Measurements from ENCODE around the gene P2RX5. TPM values are rescaled to one million over a fixed set of nuclear protein-coding genes. Genes with fewer than 3 reads are reported as not detected.
"Not testable (repeated sequence)": the region's sequence is repeated elsewhere in the genome, so short reads cannot be mapped to it uniquely, and the experiment has no call there.

Gene P2RX5, protein sequence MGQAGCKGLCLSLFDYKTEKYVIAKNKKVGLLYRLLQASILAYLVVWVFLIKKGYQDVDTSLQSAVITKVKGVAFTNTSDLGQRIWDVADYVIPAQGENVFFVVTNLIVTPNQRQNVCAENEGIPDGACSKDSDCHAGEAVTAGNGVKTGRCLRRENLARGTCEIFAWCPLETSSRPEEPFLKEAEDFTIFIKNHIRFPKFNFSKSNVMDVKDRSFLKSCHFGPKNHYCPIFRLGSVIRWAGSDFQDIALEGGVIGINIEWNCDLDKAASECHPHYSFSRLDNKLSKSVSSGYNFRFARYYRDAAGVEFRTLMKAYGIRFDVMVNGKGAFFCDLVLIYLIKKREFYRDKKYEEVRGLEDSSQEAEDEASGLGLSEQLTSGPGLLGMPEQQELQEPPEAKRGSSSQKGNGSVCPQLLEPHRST
- total RNA-seq: 10 to 100 TPM; 15.4 to 16.5 TPM

DNA sequence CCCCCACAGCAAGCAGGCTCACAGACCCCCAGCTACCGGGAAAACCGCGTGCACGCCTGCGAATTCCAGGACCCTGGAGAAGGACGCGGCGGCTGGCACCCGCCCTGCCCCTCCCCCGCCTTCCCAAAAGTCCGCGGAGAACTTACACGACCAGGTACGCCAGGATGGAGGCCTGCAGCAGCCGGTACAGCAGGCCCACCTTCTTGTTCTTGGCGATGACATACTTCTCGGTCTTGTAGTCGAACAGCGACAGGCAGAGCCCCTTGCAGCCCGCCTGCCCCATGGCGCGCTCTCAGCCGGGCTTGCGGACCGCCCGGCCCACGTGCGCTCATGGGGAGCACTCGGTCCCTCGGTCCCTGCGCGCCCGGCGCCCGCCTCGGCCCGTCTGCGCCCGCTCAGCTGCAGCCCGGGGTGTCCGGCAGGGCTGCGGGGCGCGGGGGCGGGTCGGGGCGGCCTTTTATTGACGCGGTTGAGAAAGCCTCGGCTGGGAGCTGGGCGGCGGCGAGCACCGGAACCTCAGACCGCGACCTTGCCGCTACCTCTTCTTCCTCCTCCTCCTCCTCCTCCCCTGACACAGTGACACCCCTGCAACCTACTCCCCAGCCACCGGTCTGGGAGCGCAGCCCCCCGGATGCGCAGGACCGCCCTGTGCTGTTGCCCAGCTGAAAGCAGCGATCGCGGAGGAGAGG, at the start of gene P2RX5:
Gene P2RX5 (minus strand): TSS at position 433 of the 689 bp plus-strand sequence. CDS start 150 bp downstream, at position 283.
- POLR2A ChIA-PET: interaction anchor here (0.9 to 2.5 kb wide), 2 partner anchors 15 to 100 kb away, joined by 3 to 11 read pairs; no protein-coding TSS in a partner anchor

DNA sequence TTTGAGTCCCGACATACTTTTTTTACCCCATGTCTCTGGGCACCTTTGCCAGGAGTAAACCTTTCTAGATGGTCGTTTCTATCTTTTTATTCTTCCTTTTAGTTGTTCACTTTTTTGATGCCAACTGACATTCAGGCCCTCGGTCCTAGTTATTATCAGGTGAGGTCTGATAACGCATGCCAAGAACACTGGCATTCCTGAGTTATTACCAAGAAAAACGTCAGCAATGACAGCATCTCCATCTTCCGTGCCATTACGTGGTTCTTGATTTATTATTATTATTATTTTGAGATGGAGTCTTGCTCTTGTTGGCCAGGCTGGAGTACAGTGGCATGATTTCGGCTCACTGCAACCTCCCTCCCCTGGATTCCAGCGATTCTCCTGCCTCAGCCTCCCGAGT, 49.1 kb upstream of the P2RX5 start:
- POLR2A ChIA-PET: no interaction called here
- CTCF ChIA-PET: no interaction called here

More for the DNA sequence above, at the start of gene P2RX5:
- CTCF ChIA-PET: interaction anchor here (1.0 to 2.8 kb wide), 7 partner anchors 11 to 143 kb away, joined by 3 to 14 read pairs (median 5); no protein-coding TSS in a partner anchor

DNA sequence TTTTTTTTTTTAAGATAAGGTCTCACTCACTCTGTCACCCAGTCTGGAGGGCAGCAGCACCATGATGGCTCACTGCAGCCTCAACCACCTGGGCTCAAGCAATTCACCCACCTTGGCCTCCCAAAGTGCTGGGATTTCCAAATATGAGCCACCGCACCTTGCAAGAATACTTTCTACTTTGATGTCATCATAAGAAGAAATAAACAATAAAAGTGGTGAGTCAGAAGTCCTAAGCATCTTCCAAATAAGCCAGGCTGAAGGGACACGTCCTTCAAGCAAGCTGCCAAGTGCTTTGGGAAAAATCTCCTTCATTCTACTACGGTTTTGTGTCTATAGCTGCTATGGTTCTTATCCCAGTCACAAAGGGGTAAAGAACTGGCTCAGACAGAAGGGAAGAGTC, 48.1 kb upstream of the P2RX5 start:
- CTCF ChIA-PET: interaction anchor here (1.3 kb wide), 1 partner anchor 83 kb away, joined by 3 read pairs; no protein-coding TSS in a partner anchor
- POLR2A ChIA-PET: no interaction called here

DNA sequence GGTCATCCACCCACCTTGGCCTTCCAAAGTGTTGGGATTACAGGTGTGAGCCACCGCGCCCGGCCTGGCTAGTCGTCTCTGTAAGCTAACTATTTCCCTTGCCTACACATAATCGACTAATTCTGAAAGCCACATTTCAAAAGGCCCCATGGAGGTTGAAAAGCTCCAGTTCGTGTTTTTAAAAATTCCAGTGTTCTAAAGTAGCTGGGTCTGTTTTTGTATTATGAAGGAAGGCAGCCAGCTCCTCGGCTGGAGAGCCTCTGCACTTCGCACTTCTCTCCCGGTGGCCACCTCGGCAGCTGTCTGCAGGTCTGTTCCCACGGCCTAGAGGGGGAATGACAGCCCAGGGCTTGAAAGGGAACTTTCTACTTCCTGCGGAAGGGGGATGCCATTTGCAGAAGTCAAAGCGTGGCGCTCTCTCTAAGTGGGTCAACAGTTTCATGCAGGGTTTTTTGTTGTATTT, 44.7 kb upstream of the P2RX5 start:
- ChIA-PET CTCF (interaction anchor here (0.7 to 9.0 kb wide), 8 partner anchors 18 to 105 kb away, joined by 3 to 111 read pairs (median 6); partner anchors contain the start of genes HASPIN and NCBP3), POLR2A (interaction anchor here (0.6 to 1.1 kb wide), 6 partner anchors 12 to 107 kb away, joined by 3 to 19 read pairs (median 6); no protein-coding TSS in a partner anchor)

DNA sequence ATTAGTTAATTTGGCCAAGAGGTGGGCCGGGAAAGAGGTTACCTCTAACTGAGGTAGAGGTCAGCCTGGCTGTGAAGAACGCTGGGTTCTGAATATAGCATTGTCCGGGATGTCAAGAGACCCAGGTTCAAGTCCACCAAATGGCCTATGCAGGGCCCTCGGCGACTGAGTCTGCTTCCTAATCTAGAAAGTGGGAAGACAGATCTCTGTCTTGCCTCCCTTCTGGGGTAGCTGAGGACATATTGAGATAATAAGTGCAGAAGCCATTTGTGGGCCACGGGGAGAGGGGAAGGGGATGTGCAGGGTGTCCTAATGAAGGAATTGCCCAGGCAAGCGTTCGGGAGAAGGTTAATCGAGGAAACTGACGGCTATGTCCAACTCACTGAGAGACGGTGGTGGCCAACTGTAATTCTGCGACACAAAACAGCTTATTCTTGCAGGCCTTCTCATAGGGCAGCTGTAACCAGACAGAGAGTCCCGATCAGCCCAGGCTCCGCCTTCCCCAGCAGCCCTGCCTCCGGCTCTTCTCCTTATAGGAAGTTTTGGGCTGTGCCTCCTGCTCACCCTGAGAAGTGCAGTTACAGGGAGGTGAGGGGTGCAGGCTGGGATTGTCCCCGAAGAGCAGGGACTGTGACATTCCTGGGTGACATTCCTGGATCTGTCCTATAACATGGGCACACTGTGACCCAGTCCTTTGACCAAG, 43.6 kb upstream of the P2RX5 start:
- CTCF ChIA-PET: interaction anchor here (1.5 to 9.0 kb wide), 6 partner anchors 15 to 106 kb away, joined by 5 to 111 read pairs (median 14); partner anchors contain the start of genes HASPIN and NCBP3

DNA sequence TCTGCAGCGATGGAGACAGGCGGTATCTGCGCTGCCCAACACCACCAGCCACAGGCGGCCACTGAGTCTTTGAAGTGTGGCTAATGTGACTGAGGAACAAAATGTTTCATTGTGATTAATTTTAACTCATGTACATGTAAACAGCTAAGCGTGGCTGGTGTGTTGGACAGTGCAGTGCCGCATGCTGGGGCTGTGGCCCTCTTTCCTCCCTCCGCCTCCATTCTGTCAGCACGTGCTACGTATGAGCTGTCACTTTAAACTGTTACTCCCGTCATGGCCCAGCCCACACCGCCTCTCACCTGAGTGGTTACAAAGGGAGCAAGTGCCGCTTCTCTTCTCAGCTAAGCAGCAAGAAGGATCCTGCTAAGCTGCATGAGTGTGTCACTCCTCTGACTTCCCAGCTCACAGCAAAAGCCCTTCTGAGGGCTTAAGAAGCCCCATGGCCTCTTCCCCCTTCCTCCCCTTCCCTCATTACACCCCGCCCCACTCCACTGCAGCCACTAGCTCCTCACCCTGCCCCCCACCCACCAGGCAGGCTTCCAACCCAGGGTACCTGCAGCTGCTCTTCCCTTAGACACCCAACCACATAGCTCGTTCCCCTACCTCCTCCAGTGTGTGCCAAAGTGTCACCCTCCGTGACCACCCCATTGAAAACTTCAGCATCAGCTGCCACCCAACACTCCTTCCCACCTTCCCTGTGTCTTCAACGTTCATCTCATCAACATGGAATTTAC, 42.8 kb upstream of the P2RX5 start:
- POLR2A ChIA-PET: interaction anchor here (0.6 to 1.0 kb wide), 3 partner anchors 58 to 990 kb away, joined by 3 to 4 read pairs (median 4); no protein-coding TSS in a partner anchor
- CTCF ChIA-PET: interaction anchor here (1.1 to 9.0 kb wide), 23 partner anchors 10 to 146 kb away, joined by 3 to 111 read pairs (median 8); partner anchors contain the start of genes HASPIN and NCBP3

More for the DNA sequence above, 43.6 kb upstream of the P2RX5 start:
- POLR2A ChIA-PET: interaction anchor here (0.6 to 1.0 kb wide), 2 partner anchors 57 to 989 kb away, joined by 3 to 4 read pairs; no protein-coding TSS in a partner anchor

DNA sequence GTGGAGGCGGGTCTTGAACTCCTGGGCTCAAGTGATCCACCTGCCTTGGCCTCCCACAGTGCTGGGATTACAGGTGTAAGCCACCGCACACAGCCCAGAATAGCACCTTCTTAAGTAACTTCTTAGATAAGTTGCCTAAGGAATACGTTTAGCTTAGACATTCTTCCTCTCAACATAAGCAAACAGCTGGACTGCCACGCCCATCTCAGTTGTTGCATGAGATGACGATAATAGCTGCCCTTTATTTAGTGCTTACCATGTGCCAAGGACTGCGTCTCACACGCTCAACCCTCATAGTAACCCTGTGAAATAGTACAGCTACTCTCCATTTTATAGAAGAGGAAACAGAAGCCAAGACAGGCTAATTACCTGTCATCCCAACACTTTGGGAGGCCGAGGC, 39.6 kb upstream of the P2RX5 start:
- CTCF ChIA-PET: interaction anchor here (0.9 to 9.0 kb wide), 6 partner anchors 9 to 127 kb away, joined by 3 to 111 read pairs (median 6); no protein-coding TSS in a partner anchor
- POLR2A ChIA-PET: no interaction called here

DNA sequence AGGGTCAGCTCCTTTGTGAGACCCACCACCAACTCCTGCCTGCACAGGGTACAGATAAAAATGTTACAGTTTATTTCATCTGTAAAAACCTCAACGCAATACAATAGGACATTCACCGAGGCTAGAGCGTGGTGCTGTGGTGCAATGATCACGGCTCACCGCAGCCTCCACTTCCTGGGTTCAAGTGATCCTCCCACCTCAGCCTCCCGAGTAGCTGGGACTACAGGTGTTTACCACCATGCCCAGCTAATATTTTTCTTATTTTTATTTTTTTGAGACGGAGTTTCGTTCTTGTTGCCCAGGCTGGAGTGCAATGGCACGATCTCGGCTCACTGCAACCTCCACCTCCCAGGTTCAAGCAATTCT, 38.9 kb upstream of the P2RX5 start:
- CTCF ChIA-PET: interaction anchor here (0.6 to 9.0 kb wide), 8 partner anchors 9 to 729 kb away, joined by 3 to 111 read pairs (median 4); no protein-coding TSS in a partner anchor
- POLR2A ChIA-PET: not testable (repeated sequence)

DNA sequence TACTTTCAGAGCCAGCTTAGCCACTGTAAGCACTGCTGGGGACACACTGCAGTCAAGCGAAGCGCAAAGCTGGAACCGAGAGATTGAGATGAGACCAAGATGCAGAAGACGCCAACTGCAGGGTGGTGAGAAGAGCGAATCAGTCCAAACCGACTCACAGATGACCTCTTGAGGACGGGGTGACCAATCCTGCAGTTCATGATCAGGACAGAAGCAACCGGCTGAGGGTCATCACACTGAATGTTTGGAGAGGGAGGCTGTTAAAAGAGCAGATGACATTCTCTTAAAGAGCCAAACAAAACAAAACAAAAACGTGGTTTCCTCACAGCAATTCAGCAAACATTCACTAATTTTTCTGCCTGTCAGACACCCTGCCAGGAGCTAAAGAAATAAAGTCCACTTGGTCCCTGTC, 36.3 kb upstream of the P2RX5 start:
- ChIA-PET POLR2A (no interaction called here), CTCF (interaction anchor here (9.0 kb wide), 1 partner anchor 95 kb away, joined by 111 read pairs; no protein-coding TSS in a partner anchor)

DNA sequence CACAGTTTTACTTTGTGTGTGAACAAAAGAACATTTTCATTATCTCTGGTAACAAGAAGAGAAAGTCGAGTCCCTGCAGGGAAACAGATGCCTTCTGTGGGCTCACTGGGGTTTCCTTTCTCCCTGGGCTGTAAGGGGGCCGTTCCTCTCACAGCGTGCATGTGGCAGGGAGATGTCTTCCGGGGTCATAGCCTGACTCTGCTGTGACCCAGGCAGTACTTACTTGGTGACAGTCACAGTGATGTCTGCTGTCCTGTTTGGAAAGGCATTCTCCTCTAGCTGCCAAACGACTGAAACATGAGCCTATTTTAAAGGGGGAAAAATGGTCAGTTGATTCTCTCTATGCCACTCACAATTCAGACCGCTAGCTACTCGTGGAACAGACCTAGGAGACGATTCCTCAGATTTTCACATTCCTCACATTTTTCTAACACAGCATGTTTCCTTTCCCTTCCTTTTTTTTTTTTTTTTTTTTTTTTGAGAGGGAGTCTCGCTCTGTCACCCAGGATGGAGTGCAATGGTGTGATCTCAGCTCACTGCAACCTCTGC, 35.0 kb upstream of the P2RX5 start:
- ChIA-PET POLR2A (no interaction called here), CTCF (no interaction called here)

DNA sequence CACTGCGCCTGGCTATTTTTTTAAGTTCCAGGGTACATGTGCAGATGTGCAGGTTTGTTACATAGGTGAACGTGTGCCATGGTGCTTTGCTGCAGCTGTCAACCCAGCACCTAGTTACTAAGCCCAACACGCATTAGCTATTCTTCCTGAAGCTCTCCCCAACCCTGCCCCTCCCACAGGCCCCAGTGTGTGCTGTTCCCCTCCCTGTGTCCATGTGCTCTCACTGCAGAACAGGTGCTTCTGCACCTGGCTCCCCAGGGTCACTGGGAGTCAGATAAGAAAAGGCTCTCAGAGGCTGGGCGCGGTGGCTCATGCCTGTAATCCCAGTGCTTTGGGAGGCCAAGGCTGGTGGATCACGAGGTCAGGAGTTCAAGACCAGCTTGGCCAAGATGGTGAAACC, 33.9 kb upstream of the P2RX5 start:
- POLR2A ChIA-PET: no interaction called here
- CTCF ChIA-PET: interaction anchor here (1.3 to 3.1 kb wide), 2 partner anchors 8 to 99 kb away, joined by 3 to 16 read pairs; no protein-coding TSS in a partner anchor

DNA sequence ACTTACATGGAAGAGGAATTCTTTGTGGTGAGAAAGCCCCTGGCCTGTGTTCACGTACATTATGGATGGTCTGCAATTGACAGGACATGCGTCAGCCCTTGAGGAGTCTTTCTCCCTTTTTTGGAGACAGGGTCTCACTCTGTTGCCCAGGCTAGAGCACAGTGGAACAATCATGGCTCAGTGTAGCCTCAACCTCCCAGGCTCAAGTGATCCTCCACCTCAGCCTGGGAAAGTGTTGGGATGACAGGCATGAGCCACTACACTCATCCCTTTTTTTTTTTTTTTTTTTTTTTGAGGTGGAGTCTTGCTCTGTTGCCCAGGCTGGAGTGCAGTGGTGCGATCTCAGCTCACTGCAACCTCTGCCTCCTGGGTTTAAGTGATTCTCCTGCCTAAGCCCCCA, 32.1 kb upstream of the P2RX5 start:
- POLR2A ChIA-PET: interaction anchor here (0.6 kb wide), 1 partner anchor 13 kb away, joined by 3 read pairs; no protein-coding TSS in a partner anchor
- CTCF ChIA-PET: interaction anchor here (0.6 to 3.1 kb wide), 3 partner anchors 10 to 185 kb away, joined by 3 to 16 read pairs (median 3); no protein-coding TSS in a partner anchor

DNA sequence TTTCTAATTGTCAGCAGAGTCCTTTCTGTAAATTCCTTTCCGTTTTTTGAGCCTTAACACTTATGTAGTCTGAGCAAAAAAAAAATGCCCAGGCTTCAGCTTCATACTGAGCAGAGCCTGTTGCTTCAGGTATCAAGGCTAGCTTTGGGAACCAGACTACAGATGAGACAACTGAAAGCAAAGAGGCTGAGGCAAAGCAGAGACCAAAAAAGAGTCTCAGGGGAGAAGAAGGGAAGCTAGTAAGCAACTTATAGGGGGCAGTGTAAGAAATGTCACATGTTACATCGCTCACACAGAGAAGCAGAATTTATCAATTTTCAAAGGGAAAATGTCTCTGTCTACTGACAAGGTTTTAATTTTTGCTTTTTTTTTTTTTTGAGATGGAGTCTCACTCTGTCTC, 31.1 kb upstream of the P2RX5 start:
- POLR2A ChIA-PET: interaction anchor here (0.6 kb wide), 1 partner anchor 299 kb away, joined by 6 read pairs; no protein-coding TSS in a partner anchor
- CTCF ChIA-PET: interaction anchor here (1.3 to 3.1 kb wide), 2 partner anchors 11 to 43 kb away, joined by 3 to 16 read pairs; no protein-coding TSS in a partner anchor

DNA sequence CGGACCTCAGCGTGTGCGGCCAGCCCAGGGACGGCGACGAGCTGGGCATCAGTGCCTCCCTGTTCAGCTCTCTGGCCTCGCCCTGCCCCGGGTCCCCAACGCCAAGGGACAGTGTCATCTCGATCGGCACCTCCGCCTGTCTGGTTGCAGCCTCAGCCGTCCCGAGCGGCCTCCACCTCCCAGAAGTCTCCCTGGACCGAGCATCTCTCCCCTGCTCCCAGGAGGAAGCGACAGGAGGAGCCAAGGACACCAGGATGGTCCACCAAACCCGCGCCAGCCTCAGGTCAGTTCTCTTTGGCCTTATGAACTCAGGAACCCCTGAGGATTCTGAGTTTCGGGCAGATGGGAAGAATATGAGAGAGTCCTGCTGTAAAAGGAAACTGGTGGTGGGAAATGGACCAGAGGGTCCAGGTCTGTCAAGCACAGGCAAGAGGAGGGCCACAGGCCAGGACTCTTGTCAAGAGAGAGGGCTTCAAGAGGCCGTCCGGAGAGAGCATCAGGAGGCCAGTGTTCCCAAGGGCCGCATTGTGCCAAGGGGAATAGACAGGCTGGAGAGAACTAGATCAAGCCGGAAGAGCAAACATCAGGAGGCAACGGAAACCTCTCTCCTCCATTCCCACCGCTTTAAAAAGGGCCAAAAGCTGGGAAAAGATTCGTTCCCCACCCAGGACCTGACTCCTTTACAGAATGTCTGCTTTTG, 28.6 kb upstream of the P2RX5 start:
- ChIA-PET CTCF (interaction anchor here (0.7 to 2.9 kb wide), 4 partner anchors 13 to 103 kb away, joined by 3 to 17 read pairs (median 12); no protein-coding TSS in a partner anchor), POLR2A (interaction anchor here (1.3 kb wide), 1 partner anchor 121 kb away, joined by 6 read pairs; the partner anchor contains the start of gene NCBP3)

DNA sequence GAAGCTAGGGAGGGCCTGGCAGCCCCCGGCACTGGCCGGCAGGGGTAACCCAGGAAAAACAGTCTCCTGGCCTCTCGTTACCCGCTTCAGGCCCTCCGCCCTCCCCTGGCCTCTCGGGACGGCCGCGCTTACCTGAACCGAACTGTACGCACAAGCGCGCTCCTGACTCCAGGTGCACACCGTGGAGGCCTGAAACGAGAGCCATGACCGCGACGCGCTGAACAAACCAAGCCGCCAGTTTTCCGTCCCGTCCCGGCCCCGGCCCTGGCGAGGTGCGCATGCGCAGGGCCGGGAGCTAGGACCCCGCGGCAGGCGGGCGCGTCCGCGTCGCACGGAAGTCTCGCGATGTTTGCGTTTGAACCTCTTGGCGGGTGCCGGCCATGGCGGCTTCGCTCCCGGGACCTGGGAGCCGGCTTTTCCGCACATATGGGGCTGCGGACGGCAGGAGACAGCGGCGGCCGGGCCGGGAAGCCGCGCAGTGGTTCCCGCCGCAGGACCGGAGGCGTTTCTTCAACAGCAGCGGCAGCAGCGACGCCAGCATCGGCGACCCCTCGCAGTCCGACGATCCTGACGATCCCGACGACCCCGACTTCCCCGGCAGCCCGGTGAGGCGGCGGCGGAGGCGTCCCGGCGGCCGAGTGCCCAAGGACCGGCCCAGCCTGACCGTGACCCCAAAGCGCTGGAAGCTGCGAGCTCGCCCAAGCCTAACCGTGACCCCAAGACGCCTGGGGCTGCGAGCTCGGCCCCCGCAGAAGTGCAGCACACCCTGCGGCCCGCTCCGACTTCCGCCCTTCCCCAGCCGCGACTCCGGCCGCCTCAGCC, 27.8 kb upstream of the P2RX5 start, which contains the start of gene HASPIN:
Gene HASPIN (plus strand): TSS at position 348 of the 822 bp plus-strand sequence. CDS start 33 bp downstream, at position 381.
- CTCF ChIA-PET: interaction anchor here (0.6 to 2.9 kb wide), 10 partner anchors 11 to 122 kb away, joined by 3 to 17 read pairs (median 5); partner anchors contain the start of genes NCBP3 and P2RX5
- POLR2A ChIA-PET: interaction anchor here (0.7 to 1.3 kb wide), 3 partner anchors 13 to 122 kb away, joined by 3 to 6 read pairs (median 4); partner anchors contain the start of gene NCBP3

Measured in activated CD8-positive, alpha-beta memory T cell treated with anti-CD3 and anti-CD28 coated beads for 36 hours (primary cell).